Measurements from ENCODE around the gene CCDC92B. TPM values are rescaled to one million over a fixed set of nuclear protein-coding genes. Genes with fewer than 3 reads are reported as not detected.
"Not testable (repeated sequence)": the region's sequence is repeated elsewhere in the genome, so short reads cannot be mapped to it uniquely, and the experiment has no call there.

The CCDC92B gene
- total RNA-seq, 1 experiment from 2014 or later: 0.18 TPM

- no peak for DNase-seq (ENCODE audit: low spot score)
These were observed 59.0 kb downstream of the CCDC92B start for GRCh38 chr17:2690165-2691068.

- DNase-seq (ENCODE audit: low spot score): no peak
These were observed 59.9 kb downstream of the CCDC92B start for GRCh38 chr17:2689411-2690164.

GRCh38 chr17:2688351-2689342, 60.8 kb downstream of the CCDC92B start:
- no peak for DNase-seq (ENCODE audit: low spot score)

DNA sequence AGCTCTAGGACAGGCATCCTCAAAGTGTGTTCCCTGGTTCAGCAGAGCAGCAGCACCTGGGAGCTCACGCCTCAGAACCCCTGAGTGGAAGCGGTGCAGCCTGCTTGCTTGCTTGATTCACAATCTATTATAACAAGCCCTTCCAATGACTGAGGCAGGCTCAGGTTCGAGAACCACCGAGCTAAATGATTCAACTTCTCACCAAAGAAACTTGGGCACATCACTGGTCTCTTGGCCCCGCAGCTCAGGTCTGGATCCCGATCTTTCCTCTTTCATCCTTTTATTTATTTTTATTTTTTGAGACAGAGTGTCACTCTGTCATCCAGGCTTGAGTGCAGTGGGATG, 62.4 kb downstream of the CCDC92B start:
- no peak for DNase-seq (ENCODE audit: low spot score)

DNA sequence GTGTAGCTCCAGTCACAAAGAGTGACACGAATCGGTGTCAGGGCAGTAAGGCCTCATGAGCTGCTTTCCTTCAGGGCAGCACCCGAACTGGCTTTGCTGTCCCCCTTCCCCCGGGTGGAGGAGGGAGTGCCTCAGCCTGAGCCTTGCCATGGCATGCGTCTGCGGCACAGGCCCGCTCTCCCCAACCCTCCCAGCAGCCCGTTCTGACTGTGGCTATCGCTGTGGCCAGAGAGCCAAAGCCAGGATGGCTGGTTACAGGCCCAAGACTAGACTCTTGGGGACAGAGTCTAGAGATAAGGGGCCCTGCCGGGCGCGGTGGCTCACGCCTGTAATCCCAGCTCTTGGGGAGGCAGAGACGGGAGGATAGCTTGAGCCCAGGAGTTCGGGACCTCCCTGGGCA, 63.8 kb downstream of the CCDC92B start:
- no peak for DNase-seq (ENCODE audit: low spot score)

DNA sequence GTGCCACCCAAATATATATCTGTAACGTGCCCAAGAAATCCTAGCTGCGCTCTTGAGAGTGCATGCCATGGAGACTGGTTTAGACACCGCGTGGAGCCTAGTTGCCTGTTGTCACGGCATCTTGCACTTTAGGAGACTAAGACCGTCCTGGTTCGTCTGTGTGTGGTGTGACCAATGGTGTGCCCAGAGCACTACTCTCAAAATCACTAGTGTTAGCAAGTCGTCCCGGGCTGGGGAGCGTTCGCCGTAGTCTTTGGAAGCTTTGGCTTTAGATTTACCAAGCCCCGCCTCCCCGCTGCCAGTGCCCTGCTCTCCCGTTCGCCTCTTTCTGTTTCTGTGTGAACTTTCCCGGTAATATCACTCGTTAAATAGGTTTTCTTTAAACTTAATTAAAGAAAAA, 64.9 kb downstream of the CCDC92B start:
- no peak for DNase-seq (ENCODE audit: low spot score)

- no peak for DNase-seq (ENCODE audit: low spot score)
These were observed 65.5 kb downstream of the CCDC92B start for GRCh38 chr17:2683912-2684311.

DNA sequence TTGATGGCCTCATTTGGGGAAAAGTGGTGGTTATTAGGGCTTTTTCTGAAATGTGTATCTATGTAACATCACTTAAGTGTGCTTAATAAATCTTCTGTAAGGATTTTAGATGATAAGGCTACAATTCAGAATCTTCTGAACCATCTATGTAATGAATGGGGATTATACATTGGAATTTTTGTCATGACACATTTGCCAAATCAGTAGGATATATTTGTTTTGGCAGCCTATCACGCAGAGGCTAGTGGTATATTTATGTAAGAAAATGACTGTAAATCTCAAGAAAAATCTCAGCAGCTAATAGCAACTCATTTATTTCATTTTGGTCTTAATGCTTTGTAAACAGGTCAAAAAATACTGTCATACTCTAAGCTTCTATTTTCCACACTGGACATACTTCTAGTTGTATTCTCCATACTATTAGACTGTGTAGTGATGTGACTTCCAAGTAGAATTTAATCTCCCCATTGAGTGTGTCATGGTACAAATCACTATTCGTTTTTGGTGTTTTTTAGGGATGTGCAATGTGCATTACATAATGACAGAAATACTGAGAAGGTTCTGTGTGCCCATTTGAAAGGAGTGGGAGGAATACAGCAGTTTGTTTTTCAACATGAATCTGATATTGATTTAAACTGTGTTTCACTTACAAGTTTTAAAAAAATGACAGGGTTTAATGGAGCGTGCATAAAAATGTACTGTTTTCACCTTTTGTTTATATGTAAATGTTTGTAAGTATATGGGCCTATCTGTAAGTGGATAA, 67.1 kb downstream of the CCDC92B start:
- DNase-seq (ENCODE audit: low spot score): no peak

- DNase-seq (ENCODE audit: low spot score): no peak
These were observed 67.8 kb downstream of the CCDC92B start for GRCh38 chr17:2681650-2682049.

DNA sequence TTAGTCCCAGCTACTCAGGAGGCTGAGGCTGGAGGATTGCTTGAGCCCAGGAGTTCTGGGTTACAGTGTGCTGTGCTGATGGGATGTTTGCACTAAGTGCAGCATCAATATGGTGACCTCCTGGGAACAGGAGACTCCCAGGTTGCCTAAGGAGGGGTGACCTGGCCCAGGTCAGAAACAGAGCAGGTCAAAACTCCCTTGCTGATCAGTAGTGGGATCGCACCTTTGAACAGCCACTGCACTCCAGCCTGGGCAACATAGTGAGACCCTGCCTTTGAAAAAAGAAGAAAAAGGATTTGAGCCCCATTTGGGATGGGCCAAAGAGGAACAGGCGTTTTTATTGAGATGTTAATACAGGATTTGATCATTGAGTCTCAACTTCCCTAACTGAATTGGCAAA, 68.5 kb downstream of the CCDC92B start:
- DNase-seq (ENCODE audit: low spot score): no peak

GRCh38 chr17:2679247-2679646, 70.2 kb downstream of the CCDC92B start:
- not testable (repeated sequence) for DNase-seq (ENCODE audit: low spot score)

Small RNA genes lying within 50 kb of the gene (small RNA-seq; reads per million reads assigned to genes)
- gene MIR1253: not detected
- not detected for gene MIR6776
- not detected for gene RN7SL608P
- gene hsa-mir-1253: not detected

Other genes with a start within 250 kb of the CCDC92B start
- 9.4 and 10.2 TPM in 2 replicates for gene METTL16, start 237.8 kb downstream of the CCDC92B start, total RNA-seq (2014; rRNA removed; shearing (Covaris generic))
- 31.6 TPM in 2 replicates for gene PAFAH1B1, start 156.0 kb downstream of the CCDC92B start, total RNA-seq (2014; rRNA removed; shearing (Covaris generic))
- 156 and 168 TPM in 2 replicates for gene CLUH, start 37.9 kb downstream of the CCDC92B start, total RNA-seq (2014; rRNA removed; shearing (Covaris generic))
- gene RAP1GAP2, start 46.8 kb upstream of the CCDC92B start, total RNA-seq (2014; rRNA removed; shearing (Covaris generic)): 9.6 and 14.0 TPM in 2 replicates